ENCODE data around the gene DCUN1D3.

DNA sequence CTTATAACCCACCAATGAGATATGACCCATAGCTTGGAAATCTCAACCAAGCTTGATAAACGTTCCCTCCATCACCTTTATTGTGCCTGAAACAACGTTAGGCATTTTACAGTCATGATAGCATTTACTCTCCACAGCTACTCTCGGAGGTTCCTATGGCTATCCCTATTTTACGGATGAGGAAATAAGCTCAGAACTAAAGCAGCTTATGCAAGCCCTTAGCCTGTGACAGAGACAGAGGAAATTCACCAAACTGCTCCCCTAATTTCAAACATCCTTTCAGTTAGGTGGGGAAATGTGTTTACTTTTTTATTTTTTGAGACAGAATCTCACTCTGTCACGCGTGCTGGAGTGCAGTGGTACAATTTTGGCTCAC, 18.7 kb downstream of the DCUN1D3 start:
- TF ChIP-seq, protein P1, sequence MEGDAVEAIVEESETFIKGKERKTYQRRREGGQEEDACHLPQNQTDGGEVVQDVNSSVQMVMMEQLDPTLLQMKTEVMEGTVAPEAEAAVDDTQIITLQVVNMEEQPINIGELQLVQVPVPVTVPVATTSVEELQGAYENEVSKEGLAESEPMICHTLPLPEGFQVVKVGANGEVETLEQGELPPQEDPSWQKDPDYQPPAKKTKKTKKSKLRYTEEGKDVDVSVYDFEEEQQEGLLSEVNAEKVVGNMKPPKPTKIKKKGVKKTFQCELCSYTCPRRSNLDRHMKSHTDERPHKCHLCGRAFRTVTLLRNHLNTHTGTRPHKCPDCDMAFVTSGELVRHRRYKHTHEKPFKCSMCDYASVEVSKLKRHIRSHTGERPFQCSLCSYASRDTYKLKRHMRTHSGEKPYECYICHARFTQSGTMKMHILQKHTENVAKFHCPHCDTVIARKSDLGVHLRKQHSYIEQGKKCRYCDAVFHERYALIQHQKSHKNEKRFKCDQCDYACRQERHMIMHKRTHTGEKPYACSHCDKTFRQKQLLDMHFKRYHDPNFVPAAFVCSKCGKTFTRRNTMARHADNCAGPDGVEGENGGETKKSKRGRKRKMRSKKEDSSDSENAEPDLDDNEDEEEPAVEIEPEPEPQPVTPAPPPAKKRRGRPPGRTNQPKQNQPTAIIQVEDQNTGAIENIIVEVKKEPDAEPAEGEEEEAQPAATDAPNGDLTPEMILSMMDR (conservative IDR thresholded peaks at IDR 0.05; ENCODE audit: low read length): no peak
- TF ChIP-seq EZH2phosphoT487 (IDR thresholded peaks at IDR 0.05; ENCODE audit: borderline replicate concordance, low read depth, low read length): no peak
